Hepatocyte (in vitro differentiated cells): ENCODE measurements around the gene KIF7. TPM values are rescaled to one million over a fixed set of nuclear protein-coding genes. Genes with fewer than 3 reads are reported as not detected.

Source experiments
- DNase-seq: peaks from one replicate; pipeline ENCODE4 v3.0.0-alpha.2; 2016; ENCODE audit warnings: low spot score
- H2AFZ ChIP-seq: fragments of 200-600 bp; sonication (generic); 2 replicates; pipeline ENCODE4 v1.6.0; 2016; ENCODE audit warnings: antibody characterized with exemption, mild to moderate bottlenecking
- H3K27ac ChIP-seq: fragments of 200-600 bp; sonication (generic); 2 replicates; pipeline ENCODE4 v1.5.1; 2016; ENCODE audit warnings: mild to moderate bottlenecking
- H3K27me3 ChIP-seq: fragments of 200-600 bp; sonication (generic); 2 replicates; pipeline ENCODE4 v1.6.1; 2016
- H3K36me3 ChIP-seq: fragments of 200-600 bp; sonication (generic); replicated peaks from 2 replicates; pipeline ENCODE4 v1.5.1; 2016; ENCODE audit warnings: low read depth; ENCODE audit not compliant: insufficient read depth
- H3K4me1 ChIP-seq: fragments of 200-600 bp; sonication (generic); 2 replicates; pipeline ENCODE4 v1.5.1; 2016; ENCODE audit warnings: mild to moderate bottlenecking, moderate library complexity; ENCODE audit not compliant: insufficient read depth
- H3K4me2 ChIP-seq: fragments of 200-600 bp; sonication (generic); 2 replicates; pipeline ENCODE4 v1.6.0; 2016
- H3K4me3 ChIP-seq: fragments of 200-600 bp; sonication (generic); 2 replicates; pipeline ENCODE4 v1.5.1; 2016; ENCODE audit warnings: mild to moderate bottlenecking
- H3K79me2 ChIP-seq: fragments of 200-600 bp; sonication (generic); 2 replicates; pipeline ENCODE4 v1.6.0; 2017; ENCODE audit warnings: mild to moderate bottlenecking
- H3K9me2 ChIP-seq: fragments of 200-600 bp; sonication (generic); replicated peaks from 2 replicates; pipeline ENCODE4 v1.6.0; 2017; ENCODE audit warnings: mild to moderate bottlenecking; ENCODE audit not compliant: insufficient read depth
- H3K9me3 ChIP-seq: fragments of 200-600 bp; sonication (generic); 2 replicates; pipeline ENCODE4 v1.5.1; 2016; ENCODE audit warnings: low read depth, mild to moderate bottlenecking
- H4K20me1 ChIP-seq: fragments of 200-600 bp; sonication (generic); 2 replicates; pipeline ENCODE4 v1.6.0; 2016; ENCODE audit warnings: mild to moderate bottlenecking; ENCODE audit not compliant: insufficient read depth, poor library complexity, severe bottlenecking
- EZH2 ChIP-seq: fragments of 200-600 bp; sonication (generic); IDR thresholded peaks from 2 replicates; pipeline ENCODE4 v1.6.1; 2016; ENCODE audit warnings: antibody characterized with exemption, mild to moderate bottlenecking, borderline replicate concordance
- EZH2phosphoT487 ChIP-seq: fragments of 200-600 bp; sonication (generic); IDR thresholded peaks from one replicate; pipeline ENCODE4 v1.6.1; 2018; ENCODE audit warnings: antibody characterized with exemption, mild to moderate bottlenecking, low read depth, moderate library complexity; ENCODE audit not compliant: unreplicated experiment, severe bottlenecking
- WGBS: methylation state at CpG from one replicate; pipeline ENCODE4 v1.1.6; 2016; ENCODE audit warnings: low lambda C conversion rate; ENCODE audit errors: missing lambda C conversion rate; 5-methylcytosine and 5-hydroxymethylcytosine counted together
- polyA plus RNA-seq: library from polyadenylated mRNA; unstranded; fragments of >200 nt; fragmentation: Nextera tagmentation; extraction: Ambion mirVana; gene quantifications from 2 replicates; pipeline ENCODE4 v1.2.1, GENCODE V29; 2016
- total RNA-seq: library from RNA; depleted of rRNA; stranded (reverse); fragments of >200 nt; gene quantifications from 2 replicates; pipeline ENCODE4 v1.2.3, GENCODE V29; 2014
- TF ChIP-seq, protein P1 (sequence below): fragments of 200-600 bp; sonication (generic); IDR thresholded peaks from 2 replicates; pipeline ENCODE4 v1.5.1; 2016; ENCODE audit warnings: antibody characterized with exemption, mild to moderate bottlenecking; ENCODE audit not compliant: poor library complexity

Gene KIF7
- total and polyA plus RNA-seq, 2 experiments from 2014 or later = 3.1 to 5.3 TPM

DNA sequence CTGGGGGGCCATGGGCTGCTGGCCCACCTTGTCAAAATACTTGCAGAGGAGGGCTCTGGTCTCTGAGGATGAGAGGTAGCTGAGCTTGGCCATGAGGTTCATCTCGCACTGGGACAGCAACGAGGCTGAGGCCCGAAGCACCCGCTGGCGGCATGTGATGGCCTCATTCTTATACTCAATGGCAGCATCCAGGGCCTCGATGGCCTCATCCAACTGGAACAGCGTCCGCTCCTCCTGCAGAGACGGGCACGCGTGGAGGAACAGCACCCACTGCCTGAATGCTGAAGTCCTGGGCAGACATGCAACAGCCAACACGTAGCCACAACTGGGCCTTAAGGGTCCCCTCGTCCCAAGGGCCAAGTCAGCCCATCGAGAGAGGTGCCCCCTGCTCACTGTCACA is 25.0 kb downstream of the KIF7 start:
- TF ChIP-seq EZH2phosphoT487 = no peak
- TF ChIP-seq, protein P1, sequence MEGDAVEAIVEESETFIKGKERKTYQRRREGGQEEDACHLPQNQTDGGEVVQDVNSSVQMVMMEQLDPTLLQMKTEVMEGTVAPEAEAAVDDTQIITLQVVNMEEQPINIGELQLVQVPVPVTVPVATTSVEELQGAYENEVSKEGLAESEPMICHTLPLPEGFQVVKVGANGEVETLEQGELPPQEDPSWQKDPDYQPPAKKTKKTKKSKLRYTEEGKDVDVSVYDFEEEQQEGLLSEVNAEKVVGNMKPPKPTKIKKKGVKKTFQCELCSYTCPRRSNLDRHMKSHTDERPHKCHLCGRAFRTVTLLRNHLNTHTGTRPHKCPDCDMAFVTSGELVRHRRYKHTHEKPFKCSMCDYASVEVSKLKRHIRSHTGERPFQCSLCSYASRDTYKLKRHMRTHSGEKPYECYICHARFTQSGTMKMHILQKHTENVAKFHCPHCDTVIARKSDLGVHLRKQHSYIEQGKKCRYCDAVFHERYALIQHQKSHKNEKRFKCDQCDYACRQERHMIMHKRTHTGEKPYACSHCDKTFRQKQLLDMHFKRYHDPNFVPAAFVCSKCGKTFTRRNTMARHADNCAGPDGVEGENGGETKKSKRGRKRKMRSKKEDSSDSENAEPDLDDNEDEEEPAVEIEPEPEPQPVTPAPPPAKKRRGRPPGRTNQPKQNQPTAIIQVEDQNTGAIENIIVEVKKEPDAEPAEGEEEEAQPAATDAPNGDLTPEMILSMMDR = no peak
- TF ChIP-seq EZH2 = no peak
- Histone ChIP-seq H3K27ac (no peak overlapping the region), H3K79me2 (no peaks in the 10 kb centered on the region), H3K4me3 (no peak overlapping the region), H3K4me2 (no peak overlapping the region), H3K9me2 (no peaks in the 10 kb centered on the region), H3K9me3 (no peaks in the 10 kb centered on the region), H4K20me1 (no peaks in the 10 kb centered on the region), H2AFZ (no peak overlapping the region), H3K4me1 (no peaks in the 10 kb centered on the region), H3K36me3 (no peaks in the 10 kb centered on the region), H3K27me3 (no peaks in the 10 kb centered on the region)
- DNase-seq = no peak
- WGBS = 90% methylated on average over 14 of the region's 14 CpGs

DNA sequence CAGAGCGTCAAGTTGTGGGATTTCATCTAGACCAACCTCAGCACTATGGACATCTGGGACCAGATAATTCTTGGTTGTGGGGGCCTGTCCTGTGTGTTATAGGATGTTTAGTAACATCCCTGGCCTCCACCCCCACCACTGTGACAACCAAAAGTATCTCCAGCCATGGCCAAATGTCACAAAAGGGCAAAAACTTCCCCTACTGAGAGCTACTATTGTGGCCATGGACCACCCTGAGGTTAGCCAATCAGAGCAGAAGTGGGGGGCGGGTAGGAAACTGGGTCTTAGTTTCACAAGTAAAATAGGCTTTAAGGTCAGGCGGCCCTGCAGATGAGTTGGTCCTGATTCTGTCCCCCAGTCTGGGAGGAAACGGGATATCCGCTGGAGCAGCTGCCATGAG is 25.4 kb downstream of the KIF7 start:
- Histone ChIP-seq H2AFZ (no peak overlapping the region), H3K4me1 (no peaks in the 10 kb centered on the region), H3K4me2 (no peak overlapping the region), H4K20me1 (no peaks in the 10 kb centered on the region), H3K36me3 (no peaks in the 10 kb centered on the region), H3K9me2 (no peaks in the 10 kb centered on the region), H3K27ac (no peak overlapping the region), H3K27me3 (no peaks in the 10 kb centered on the region), H3K79me2 (no peaks in the 10 kb centered on the region), H3K9me3 (no peaks in the 10 kb centered on the region), H3K4me3 (no peak overlapping the region)
- DNase-seq = no peak
- no peak for TF ChIP-seq EZH2
- WGBS = 96% methylated on average over 5 of the region's 5 CpGs

DNA sequence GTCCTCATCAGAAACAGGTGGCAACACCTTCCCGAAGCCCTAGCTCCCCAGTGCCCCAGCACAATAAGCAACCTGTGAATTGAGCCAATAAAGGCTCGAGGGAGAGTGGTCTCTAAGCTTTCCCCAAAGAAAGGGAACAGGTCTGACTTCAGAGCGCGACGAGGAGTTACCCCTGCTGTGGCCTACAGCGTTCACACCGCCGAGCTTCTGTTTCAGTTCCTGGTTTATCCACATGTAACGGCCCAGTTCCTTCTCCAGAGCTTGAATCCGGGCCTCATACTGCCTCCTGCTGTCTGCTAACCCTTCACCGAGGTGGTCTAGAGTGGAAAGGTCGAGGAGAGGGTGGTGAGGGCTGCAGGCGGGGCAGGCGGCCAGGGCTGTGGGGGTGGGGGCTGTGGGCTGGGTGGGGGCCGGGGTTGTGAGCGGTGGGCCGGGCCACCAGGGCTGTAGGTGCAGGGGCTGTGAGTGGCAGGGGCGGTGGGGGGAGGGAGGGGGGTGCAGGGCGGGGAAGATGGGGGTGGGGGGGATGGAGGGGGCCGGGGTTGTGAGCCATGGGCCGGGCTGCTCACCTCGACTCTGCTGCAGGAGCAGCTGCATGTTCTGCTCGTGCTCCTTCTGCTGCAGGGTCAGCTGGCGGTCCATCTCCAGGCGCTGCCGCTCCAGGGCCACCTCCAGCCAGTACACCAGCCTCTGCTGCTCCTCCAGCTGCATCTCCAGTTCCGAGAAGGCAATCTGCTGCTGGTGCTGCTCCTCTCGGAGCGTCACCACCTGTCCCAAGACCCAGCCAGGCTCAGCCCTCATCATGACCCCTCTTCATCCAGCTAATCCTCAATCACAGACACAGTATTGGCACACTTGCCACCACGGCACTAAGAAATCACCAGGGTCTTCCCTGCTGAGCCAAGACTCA is 26.2 kb downstream of the KIF7 start:
- no peak overlapping the region for H3K4me2 ChIP-seq
- H3K79me2 ChIP-seq = no peaks in the 10 kb centered on the region
- no peaks in the 10 kb centered on the region for H3K9me2 ChIP-seq
- no peaks in the 10 kb centered on the region for H3K27me3 ChIP-seq
- H3K4me3 ChIP-seq = no peak overlapping the region
- H3K36me3 ChIP-seq = no peaks in the 10 kb centered on the region
- TF ChIP-seq, protein P1 = no peak
- no peak for TF ChIP-seq EZH2
- no peak for TF ChIP-seq EZH2phosphoT487
- H2AFZ ChIP-seq = no peak overlapping the region
- WGBS = 91% methylated on average over 20 of the region's 30 CpGs
- H3K4me1 ChIP-seq = no peaks in the 10 kb centered on the region
- no peak overlapping the region for H3K27ac ChIP-seq
- no peak for DNase-seq
- no peaks in the 10 kb centered on the region for H3K9me3 ChIP-seq
- no peaks in the 10 kb centered on the region for H4K20me1 ChIP-seq

DNA sequence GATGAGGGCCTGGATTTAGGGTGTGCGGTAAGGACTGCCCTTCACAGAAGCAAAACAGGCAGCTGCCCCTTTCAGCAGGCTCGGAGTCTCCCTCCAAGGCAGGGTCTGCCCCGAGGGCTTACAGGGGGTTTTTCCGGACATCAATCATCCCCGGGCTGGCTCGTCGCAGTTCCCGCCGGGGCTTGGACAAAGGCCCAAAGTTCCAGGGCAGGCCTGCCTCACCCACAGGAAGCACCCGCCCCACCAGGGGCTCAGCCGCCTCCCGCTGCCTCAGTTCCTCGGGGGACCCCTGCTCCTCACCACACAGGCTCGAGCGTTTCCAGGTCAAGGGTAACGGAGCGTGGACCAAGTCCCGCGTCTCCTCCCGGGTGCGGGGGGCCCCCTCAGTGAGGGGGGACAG is 27.0 kb downstream of the KIF7 start:
- Histone ChIP-seq H3K4me2 (no peak overlapping the region), H4K20me1 (no peaks in the 10 kb centered on the region), H3K79me2 (no peaks in the 10 kb centered on the region), H3K4me3 (no peak overlapping the region), H3K27me3 (no peaks in the 10 kb centered on the region), H2AFZ (no peak overlapping the region), H3K9me2 (no peaks in the 10 kb centered on the region), H3K4me1 (no peaks in the 10 kb centered on the region), H3K27ac (no peak overlapping the region), H3K36me3 (no peaks in the 10 kb centered on the region), H3K9me3 (no peaks in the 10 kb centered on the region)
- DNase-seq = no peak
- 94% methylated on average over 20 of the region's 21 CpGs for WGBS
- TF ChIP-seq EZH2 = no peak
- TF ChIP-seq, protein P1 = no peak
- no peak for TF ChIP-seq EZH2phosphoT487
